ENCODE data around the gene NOC3L.

Gene NOC3L

GRCh38 chr10:94307046-94307615, 55.6 kb downstream of the NOC3L start:
- DNase-seq (ENCODE audit: low read depth, low spot score) = no peak

GRCh38 chr10:94303929-94304328, 58.8 kb downstream of the NOC3L start:
- H3K4me3 ChIP-seq (ENCODE audit: low read length) = no peak overlapping the region
- WGBS (ENCODE audit: insufficient coverage, insufficient read length) = no CpG with 5 or more reads among the region's 1 CpG
- H3K27me3 ChIP-seq (ENCODE audit: control insufficient read depth, insufficient read depth, low read length) = no peaks in the 10 kb centered on the region

More at GRCh38 chr10:94307046-94307615, 55.6 kb downstream of the NOC3L start:
- no peaks in the 10 kb centered on the region for H3K36me3 ChIP-seq (ENCODE audit: control insufficient read depth, insufficient read depth, low read length)
- no peaks in the 10 kb centered on the region for H3K4me1 ChIP-seq (ENCODE audit: control insufficient read depth, insufficient read depth, low read length)
- WGBS (ENCODE audit: insufficient coverage, insufficient read length) = no CpG with 5 or more reads among the region's 5 CpGs
- no peak overlapping the region for H3K4me3 ChIP-seq (ENCODE audit: low read length)
- H3K27me3 ChIP-seq (ENCODE audit: control insufficient read depth, insufficient read depth, low read length) = no peaks in the 10 kb centered on the region
- H3K27ac ChIP-seq (ENCODE audit: low read length) = no peak overlapping the region
- H3K9me3 ChIP-seq (ENCODE audit: control insufficient read depth, insufficient read depth, low read length) = no peaks in the 10 kb centered on the region

GRCh38 chr10:94300042-94300441, 62.7 kb downstream of the NOC3L start:
- Histone ChIP-seq H3K27me3 (ENCODE audit: control insufficient read depth, insufficient read depth, low read length) (no peaks in the 10 kb centered on the region), H3K4me1 (ENCODE audit: control insufficient read depth, insufficient read depth, low read length) (no peaks in the 10 kb centered on the region), H3K36me3 (ENCODE audit: control insufficient read depth, insufficient read depth, low read length) (no peaks in the 10 kb centered on the region), H3K9me3 (ENCODE audit: control insufficient read depth, insufficient read depth, low read length) (no peaks in the 10 kb centered on the region), H3K27ac (ENCODE audit: low read length) (no peak overlapping the region), H3K4me3 (ENCODE audit: low read length) (no peak overlapping the region)
- no peak for DNase-seq (ENCODE audit: low read depth, low spot score)
- no CpG with 5 or more reads among the region's 3 CpGs for WGBS (ENCODE audit: insufficient coverage, insufficient read length)

More at GRCh38 chr10:94303929-94304328, 58.8 kb downstream of the NOC3L start:
- no peaks in the 10 kb centered on the region for H3K36me3 ChIP-seq (ENCODE audit: control insufficient read depth, insufficient read depth, low read length)
- DNase-seq (ENCODE audit: low read depth, low spot score) = no peak
- no peak overlapping the region for H3K27ac ChIP-seq (ENCODE audit: low read length)
- no peaks in the 10 kb centered on the region for H3K9me3 ChIP-seq (ENCODE audit: control insufficient read depth, insufficient read depth, low read length)
- H3K4me1 ChIP-seq (ENCODE audit: control insufficient read depth, insufficient read depth, low read length) = no peaks in the 10 kb centered on the region

GRCh38 chr10:94299417-94299816, 63.3 kb downstream of the NOC3L start:
- no peaks in the 10 kb centered on the region for H3K4me1 ChIP-seq (ENCODE audit: control insufficient read depth, insufficient read depth, low read length)
- H3K27ac ChIP-seq (ENCODE audit: low read length) = no peak overlapping the region
- no peaks in the 10 kb centered on the region for H3K27me3 ChIP-seq (ENCODE audit: control insufficient read depth, insufficient read depth, low read length)
- H3K36me3 ChIP-seq (ENCODE audit: control insufficient read depth, insufficient read depth, low read length) = no peaks in the 10 kb centered on the region
- no peaks in the 10 kb centered on the region for H3K9me3 ChIP-seq (ENCODE audit: control insufficient read depth, insufficient read depth, low read length)
- H3K4me3 ChIP-seq (ENCODE audit: low read length) = no peak overlapping the region
- WGBS (ENCODE audit: insufficient coverage, insufficient read length) = no CpG with 5 or more reads among the region's 3 CpGs
- DNase-seq (ENCODE audit: low read depth, low spot score) = no peak

GRCh38 chr10:94294168-94294567, 68.6 kb downstream of the NOC3L start:
- Histone ChIP-seq H3K36me3 (ENCODE audit: control insufficient read depth, insufficient read depth, low read length) (no peaks in the 10 kb centered on the region), H3K4me3 (ENCODE audit: low read length) (no peak overlapping the region), H3K4me1 (ENCODE audit: control insufficient read depth, insufficient read depth, low read length) (no peaks in the 10 kb centered on the region), H3K9me3 (ENCODE audit: control insufficient read depth, insufficient read depth, low read length) (no peaks in the 10 kb centered on the region), H3K27ac (ENCODE audit: low read length) (no peak overlapping the region), H3K27me3 (ENCODE audit: control insufficient read depth, insufficient read depth, low read length) (no peaks in the 10 kb centered on the region)
- no CpG with 5 or more reads among the region's 5 CpGs for WGBS (ENCODE audit: insufficient coverage, insufficient read length)
- no peak for DNase-seq (ENCODE audit: low read depth, low spot score)

- no peak for DNase-seq (ENCODE audit: low read depth, low spot score)
- Histone ChIP-seq H3K36me3 (ENCODE audit: control insufficient read depth, insufficient read depth, low read length) (no peaks in the 10 kb centered on the region), H3K27ac (ENCODE audit: low read length) (no peak overlapping the region), H3K4me1 (ENCODE audit: control insufficient read depth, insufficient read depth, low read length) (peaks cover 2% of the 10 kb centered on the region), H3K27me3 (ENCODE audit: control insufficient read depth, insufficient read depth, low read length) (no peaks in the 10 kb centered on the region), H3K4me3 (ENCODE audit: low read length) (no peak overlapping the region), H3K9me3 (ENCODE audit: control insufficient read depth, insufficient read depth, low read length) (no peaks in the 10 kb centered on the region)
- WGBS (ENCODE audit: insufficient coverage, insufficient read length) = no CpG with 5 or more reads among the region's 1 CpG
Measured at GRCh38 chr10:94293354-94293753, 69.4 kb downstream of the NOC3L start.

- no peak overlapping the region for H3K27ac ChIP-seq (ENCODE audit: low read length)
- no peak for DNase-seq (ENCODE audit: low read depth, low spot score)
- peaks cover 2% of the 10 kb centered on the region for H3K4me1 ChIP-seq (ENCODE audit: control insufficient read depth, insufficient read depth, low read length)
- H3K36me3 ChIP-seq (ENCODE audit: control insufficient read depth, insufficient read depth, low read length) = no peaks in the 10 kb centered on the region
- H3K4me3 ChIP-seq (ENCODE audit: low read length) = no peak overlapping the region
- no CpG with 5 or more reads among the region's 2 CpGs for WGBS (ENCODE audit: insufficient coverage, insufficient read length)
- H3K9me3 ChIP-seq (ENCODE audit: control insufficient read depth, insufficient read depth, low read length) = no peaks in the 10 kb centered on the region
- H3K27me3 ChIP-seq (ENCODE audit: control insufficient read depth, insufficient read depth, low read length) = no peaks in the 10 kb centered on the region
Measured at GRCh38 chr10:94292434-94293090, 70.2 kb downstream of the NOC3L start.

GRCh38 chr10:94288361-94289101, 74.2 kb downstream of the NOC3L start:
- no CpG with 5 or more reads among the region's 2 CpGs for WGBS (ENCODE audit: insufficient coverage, insufficient read length)
- no peak overlapping the region for H3K4me3 ChIP-seq (ENCODE audit: low read length)
- no peaks in the 10 kb centered on the region for H3K27me3 ChIP-seq (ENCODE audit: control insufficient read depth, insufficient read depth, low read length)
- no peak overlapping the region for H3K27ac ChIP-seq (ENCODE audit: low read length)
- H3K4me1 ChIP-seq (ENCODE audit: control insufficient read depth, insufficient read depth, low read length) = peaks cover 2% of the 10 kb centered on the region
- no peaks in the 10 kb centered on the region for H3K36me3 ChIP-seq (ENCODE audit: control insufficient read depth, insufficient read depth, low read length)
- H3K9me3 ChIP-seq (ENCODE audit: control insufficient read depth, insufficient read depth, low read length) = no peaks in the 10 kb centered on the region
- DNase-seq (ENCODE audit: low read depth, low spot score) = no peak

GRCh38 chr10:94287336-94287735, 75.4 kb downstream of the NOC3L start:
- Histone ChIP-seq H3K27me3 (ENCODE audit: control insufficient read depth, insufficient read depth, low read length) (no peaks in the 10 kb centered on the region), H3K36me3 (ENCODE audit: control insufficient read depth, insufficient read depth, low read length) (no peaks in the 10 kb centered on the region), H3K9me3 (ENCODE audit: control insufficient read depth, insufficient read depth, low read length) (no peaks in the 10 kb centered on the region), H3K4me1 (ENCODE audit: control insufficient read depth, insufficient read depth, low read length) (peaks cover 2% of the 10 kb centered on the region), H3K4me3 (ENCODE audit: low read length) (no peak overlapping the region), H3K27ac (ENCODE audit: low read length) (no peak overlapping the region)
- no peak for DNase-seq (ENCODE audit: low read depth, low spot score)
- no CpG with 5 or more reads among the region's 3 CpGs for WGBS (ENCODE audit: insufficient coverage, insufficient read length)

- Histone ChIP-seq H3K27me3 (ENCODE audit: control insufficient read depth, insufficient read depth, low read length) (no peaks in the 10 kb centered on the region), H3K27ac (ENCODE audit: low read length) (no peak overlapping the region), H3K36me3 (ENCODE audit: control insufficient read depth, insufficient read depth, low read length) (no peaks in the 10 kb centered on the region), H3K4me3 (ENCODE audit: low read length) (no peak overlapping the region), H3K4me1 (ENCODE audit: control insufficient read depth, insufficient read depth, low read length) (peaks cover 2% of the 10 kb centered on the region), H3K9me3 (ENCODE audit: control insufficient read depth, insufficient read depth, low read length) (no peaks in the 10 kb centered on the region)
- DNase-seq (ENCODE audit: low read depth, low spot score) = no peak
- no CpG with 5 or more reads among the region's 4 CpGs for WGBS (ENCODE audit: insufficient coverage, insufficient read length)
Measured at GRCh38 chr10:94286901-94287300, 75.8 kb downstream of the NOC3L start.
